OCI-LY7 (cell line): ENCODE data around the gene WWOX.

ENCODE experiments used
- EZH2phosphoT487 ChIP-seq: fragments of 200-600 bp; sonication (generic); IDR thresholded peaks from 2 replicates; pipeline ENCODE4 v1.6.1; 2018; ENCODE audit warnings: low read depth, borderline replicate concordance, mild to moderate bottlenecking, mixed run types, antibody characterized with exemption, low read length, moderate library complexity, mixed read lengths
- TF ChIP-seq, protein P1 (sequence below): fragments of 200-600 bp; sonication (generic); conservative IDR thresholded peaks from 2 replicates; pipeline ENCODE4 v1.5.1; 2014; ENCODE audit warnings: mild to moderate bottlenecking, antibody characterized with exemption, low read length, moderate library complexity, mixed read lengths

DNA sequence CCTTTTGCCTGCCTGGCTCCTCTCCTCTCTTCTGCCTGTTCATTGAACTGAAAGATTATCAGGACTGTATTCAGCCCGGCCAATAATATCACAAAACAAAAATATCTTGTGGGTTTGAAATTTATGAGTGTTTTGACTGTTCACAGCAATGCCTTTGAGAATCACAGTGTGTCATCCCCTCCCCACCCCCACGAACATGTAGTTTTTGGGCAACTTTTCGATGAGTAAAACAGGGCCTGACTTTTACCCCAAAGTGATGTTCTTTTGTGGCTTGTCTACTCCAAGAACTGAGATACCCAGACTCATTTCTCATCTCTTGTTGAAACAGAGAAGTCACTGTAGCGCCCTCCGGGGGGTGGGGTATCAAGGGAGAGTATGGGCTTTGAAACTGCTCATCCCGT lies 675.7 kb downstream of the WWOX start:
- TF ChIP-seq, protein P1, sequence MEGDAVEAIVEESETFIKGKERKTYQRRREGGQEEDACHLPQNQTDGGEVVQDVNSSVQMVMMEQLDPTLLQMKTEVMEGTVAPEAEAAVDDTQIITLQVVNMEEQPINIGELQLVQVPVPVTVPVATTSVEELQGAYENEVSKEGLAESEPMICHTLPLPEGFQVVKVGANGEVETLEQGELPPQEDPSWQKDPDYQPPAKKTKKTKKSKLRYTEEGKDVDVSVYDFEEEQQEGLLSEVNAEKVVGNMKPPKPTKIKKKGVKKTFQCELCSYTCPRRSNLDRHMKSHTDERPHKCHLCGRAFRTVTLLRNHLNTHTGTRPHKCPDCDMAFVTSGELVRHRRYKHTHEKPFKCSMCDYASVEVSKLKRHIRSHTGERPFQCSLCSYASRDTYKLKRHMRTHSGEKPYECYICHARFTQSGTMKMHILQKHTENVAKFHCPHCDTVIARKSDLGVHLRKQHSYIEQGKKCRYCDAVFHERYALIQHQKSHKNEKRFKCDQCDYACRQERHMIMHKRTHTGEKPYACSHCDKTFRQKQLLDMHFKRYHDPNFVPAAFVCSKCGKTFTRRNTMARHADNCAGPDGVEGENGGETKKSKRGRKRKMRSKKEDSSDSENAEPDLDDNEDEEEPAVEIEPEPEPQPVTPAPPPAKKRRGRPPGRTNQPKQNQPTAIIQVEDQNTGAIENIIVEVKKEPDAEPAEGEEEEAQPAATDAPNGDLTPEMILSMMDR = no peak
- TF ChIP-seq EZH2phosphoT487 = no peak
